GM10266 (cell line): ENCODE measurements around the gene PLEKHG5.
A peak's percentile ranks its signal among the peaks of the same experiment; 100 is the strongest.
"Not testable (repeated sequence)": the region's sequence is repeated elsewhere in the genome, so short reads cannot be mapped to it uniquely, and the experiment has no call there.

Experiments used
- DNase-seq: peaks from one replicate; pipeline ENCODE4 v3.0.0; 2012; ENCODE audit errors: extremely low spot score
- CTCF ChIP-seq: IDR thresholded peaks from 2 replicates; pipeline ENCODE4 v1.5.1; 2012; ENCODE audit warnings: mild to moderate bottlenecking, low read depth; ENCODE audit not compliant: control insufficient read depth, insufficient read depth; ENCODE audit errors: missing control alignments

The PLEKHG5 gene

GRCh38 chr1:6445062-6445763 lies 46.3 kb downstream of the PLEKHG5 start:
- peak; percentile 50 for TF ChIP-seq CTCF
- no peak for DNase-seq

DNA sequence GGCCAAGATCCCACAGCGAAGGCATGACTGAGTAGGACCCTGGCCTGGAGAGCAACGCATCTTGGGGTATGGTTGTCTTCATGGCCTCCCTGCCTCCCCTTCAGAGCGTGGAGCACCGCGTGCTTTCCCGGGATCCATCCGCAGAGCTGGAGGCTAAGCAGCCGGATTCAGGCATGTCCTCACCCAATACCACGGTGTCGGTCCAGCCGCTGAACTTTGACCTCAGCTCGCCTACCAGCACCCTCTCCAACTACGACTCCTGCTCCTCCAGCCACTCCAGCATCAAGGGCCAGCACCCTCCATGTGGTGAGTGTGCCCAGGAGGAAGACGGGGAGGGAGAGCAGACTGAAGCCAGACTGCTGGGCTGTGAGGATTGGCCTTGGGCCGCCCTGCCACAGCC lies 47.1 kb downstream of the PLEKHG5 start:
- no peak for DNase-seq
- no peak for TF ChIP-seq CTCF

GRCh38 chr1:6443339-6444115 lies 47.9 kb downstream of the PLEKHG5 start:
- no peak for TF ChIP-seq CTCF
- DNase-seq, result no peak

GRCh38 chr1:6441586-6441985 lies 49.9 kb downstream of the PLEKHG5 start:
- TF ChIP-seq CTCF, result no peak
- no peak for DNase-seq

- peak; percentile 77 for DNase-seq
- peak; percentile 44 for TF ChIP-seq CTCF
These were observed 51.0 kb downstream of the PLEKHG5 start for GRCh38 chr1:6440198-6441126.

- DNase-seq, result peak; percentile 89
These were observed 53.4 kb downstream of the PLEKHG5 start for GRCh38 chr1:6438047-6438525.

DNA sequence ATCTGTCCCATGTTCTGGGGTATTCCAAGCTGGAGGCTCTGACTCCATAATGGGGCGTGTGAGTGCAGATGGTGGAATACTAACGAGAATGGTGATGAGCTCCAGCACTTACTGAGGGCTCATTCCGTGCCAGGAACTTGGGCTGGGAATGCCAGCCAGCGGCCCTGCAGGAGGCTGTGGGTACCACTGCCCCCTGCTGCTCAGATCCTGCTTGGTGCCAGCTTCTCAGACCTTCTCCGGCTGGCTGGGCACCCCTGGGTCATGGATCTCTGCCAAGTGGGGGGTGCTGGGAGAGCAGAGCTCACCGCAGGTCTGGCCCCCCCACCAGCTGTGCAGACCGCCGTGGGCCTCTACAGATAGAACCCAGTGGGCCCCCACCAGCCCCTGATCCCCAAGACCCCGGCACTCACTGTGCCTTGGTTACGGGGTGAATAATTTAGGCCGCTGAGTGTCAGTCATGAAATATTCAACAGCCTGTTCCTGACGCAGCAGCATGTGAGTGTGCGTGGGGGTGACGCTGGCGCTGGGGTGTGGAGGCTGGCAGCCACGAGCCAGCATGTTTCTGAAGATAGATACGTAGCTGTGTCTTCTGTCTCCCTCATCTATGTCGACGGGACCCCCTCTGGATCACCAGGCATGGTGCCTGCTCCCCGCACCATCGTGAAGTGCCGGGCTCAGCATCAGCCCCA lies 54.3 kb downstream of the PLEKHG5 start:
- not testable (repeated sequence) for DNase-seq

More at GRCh38 chr1:6438047-6438525, 53.4 kb downstream of the PLEKHG5 start:
- TF ChIP-seq CTCF, result peak; percentile 94

GRCh38 chr1:6436277-6436676 lies 55.2 kb downstream of the PLEKHG5 start:
- not testable (repeated sequence) for DNase-seq
